Measurements from ENCODE around the gene WDR88.

- TF ChIP-seq POLR2A (IDR thresholded peaks at IDR 0.05; ENCODE audit: low read depth, low read length): no peak
- no peak for TF ChIP-seq CTCF (IDR thresholded peaks at IDR 0.05; ENCODE audit: extremely low read depth in 1 of 2, insufficient read depth in 1 of 2, low read depth in 1 of 2, low read length in 2 of 2)
- TF ChIP-seq FOS (IDR thresholded peaks at IDR 0.05; ENCODE audit: borderline replicate concordance, insufficient read depth, low read length): no peak
- TF ChIP-seq MAX (IDR thresholded peaks at IDR 0.05; ENCODE audit: insufficient read depth, insufficient read length): no peak
- no peak for TF ChIP-seq JUN (IDR thresholded peaks at IDR 0.05; ENCODE audit: borderline replicate concordance, insufficient read depth, insufficient read length, low read depth)
- no peak for TF ChIP-seq EZH2 (IDR thresholded peaks at IDR 0.05; ENCODE audit: borderline replicate concordance, low read depth, low read length, severe bottlenecking)
These were observed 1.5 kb upstream of the WDR88 start for GRCh38 chr19:33130433-33130832.
